ENCODE results near the gene KSR1. TPM values are rescaled to one million over a fixed set of nuclear protein-coding genes. Genes with fewer than 3 reads are reported as not detected.
A peak's percentile ranks its signal among the peaks of the same experiment; 100 is the strongest.

The KSR1 gene
- total RNA-seq, 6 experiments from 2014 or later: 5.9 to 12.9 (median 8.7) TPM

DNA sequence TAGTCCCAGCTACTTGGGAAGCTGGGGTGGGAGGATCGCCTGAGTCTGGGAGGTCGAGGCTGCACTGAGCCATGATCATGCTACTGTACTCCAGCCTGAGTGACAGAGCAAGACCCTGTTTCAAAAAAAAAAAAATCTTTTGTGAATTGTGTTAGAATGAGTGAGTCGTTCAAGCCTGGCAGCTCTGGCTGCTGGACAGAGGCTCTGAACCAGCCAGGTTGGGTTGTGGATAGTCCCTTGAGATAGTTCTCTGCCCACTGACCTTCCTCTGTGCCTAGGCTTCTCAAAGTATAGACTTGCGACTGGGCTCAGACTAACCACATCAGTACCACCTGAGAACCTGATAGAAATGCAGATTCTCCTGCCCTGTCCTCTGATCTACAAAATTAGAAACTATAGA is 2.2 kb upstream of the KSR1 start:
- Histone ChIP-seq H3K27ac (no peak overlapping the region), H3K4me1 (peaks cover 0 to 7% (median 0%) of the 10 kb centered on the region in 4 donors), H3K36me3 (no peaks in the 10 kb centered on the region), H3K4me3 (no peak overlapping the region), H3K27me3 (no peaks in the 10 kb centered on the region), H3K9me3 (no peaks in the 10 kb centered on the region)
- ATAC-seq: no peak
- TF ChIP-seq, protein P1, sequence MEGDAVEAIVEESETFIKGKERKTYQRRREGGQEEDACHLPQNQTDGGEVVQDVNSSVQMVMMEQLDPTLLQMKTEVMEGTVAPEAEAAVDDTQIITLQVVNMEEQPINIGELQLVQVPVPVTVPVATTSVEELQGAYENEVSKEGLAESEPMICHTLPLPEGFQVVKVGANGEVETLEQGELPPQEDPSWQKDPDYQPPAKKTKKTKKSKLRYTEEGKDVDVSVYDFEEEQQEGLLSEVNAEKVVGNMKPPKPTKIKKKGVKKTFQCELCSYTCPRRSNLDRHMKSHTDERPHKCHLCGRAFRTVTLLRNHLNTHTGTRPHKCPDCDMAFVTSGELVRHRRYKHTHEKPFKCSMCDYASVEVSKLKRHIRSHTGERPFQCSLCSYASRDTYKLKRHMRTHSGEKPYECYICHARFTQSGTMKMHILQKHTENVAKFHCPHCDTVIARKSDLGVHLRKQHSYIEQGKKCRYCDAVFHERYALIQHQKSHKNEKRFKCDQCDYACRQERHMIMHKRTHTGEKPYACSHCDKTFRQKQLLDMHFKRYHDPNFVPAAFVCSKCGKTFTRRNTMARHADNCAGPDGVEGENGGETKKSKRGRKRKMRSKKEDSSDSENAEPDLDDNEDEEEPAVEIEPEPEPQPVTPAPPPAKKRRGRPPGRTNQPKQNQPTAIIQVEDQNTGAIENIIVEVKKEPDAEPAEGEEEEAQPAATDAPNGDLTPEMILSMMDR (IDR thresholded peaks at IDR 0.05): no peak
- TF ChIP-seq POLR2A (IDR thresholded peaks at IDR 0.05): no peak
- intact Hi-C loops (cut with DNase I): no loop called here
- no peak for DNase-seq
- WGBS (ENCODE audit: insufficient coverage, low coverage, low lambda C conversion rate, missing lambda C conversion rate): 77% methylated on average over 3 of the region's 4 CpGs

DNA sequence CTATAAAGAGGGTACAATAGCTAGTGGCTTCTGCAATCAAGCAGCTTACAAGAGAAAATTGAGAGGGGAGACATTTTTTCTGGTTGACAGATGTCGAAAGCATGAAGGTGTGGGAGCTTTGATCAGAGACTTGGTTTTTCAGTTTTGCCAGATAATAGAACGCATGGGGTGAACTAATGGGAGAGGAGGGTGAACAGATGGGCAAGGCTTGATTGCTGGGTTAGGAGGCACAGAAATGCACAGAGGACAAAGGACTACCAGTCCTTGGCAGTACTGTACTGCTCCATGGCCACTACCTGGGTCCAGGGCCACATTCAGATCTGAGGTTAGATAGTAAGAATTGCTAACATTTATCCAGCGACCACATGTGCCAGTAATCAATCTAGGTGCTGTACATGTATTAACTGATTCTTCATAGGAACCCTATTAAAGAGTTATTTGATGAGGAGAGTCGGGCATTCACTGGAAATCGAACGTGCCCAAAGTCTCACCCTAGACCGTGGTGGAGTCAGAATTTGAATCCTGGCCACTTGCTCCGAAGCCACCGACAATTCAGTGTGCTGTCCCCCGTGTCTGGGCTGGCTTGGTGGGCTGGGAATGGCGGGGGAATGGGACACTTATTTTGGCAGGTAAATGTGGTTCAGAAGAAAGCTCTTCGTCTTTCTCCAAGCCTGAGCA is 873 bp upstream of the KSR1 start:
- no peaks in the 10 kb centered on the region for H3K9me3 ChIP-seq
- intact Hi-C loops (cut with DNase I): no loop called here
- H3K27me3 ChIP-seq: no peaks in the 10 kb centered on the region
- peak overlapping the region; percentile 75 to 77 (median 75) for H3K4me3 ChIP-seq
- 28% methylated on average over 10 of the region's 12 CpGs for WGBS (ENCODE audit: insufficient coverage, low coverage, low lambda C conversion rate, missing lambda C conversion rate)
- DNase-seq (no peak), ATAC-seq (no peak)
- no peaks in the 10 kb centered on the region for H3K36me3 ChIP-seq
- H3K27ac ChIP-seq: peak overlapping the region in 1 of 3 donors; percentile 47
- peaks cover 0 to 15% (median 5%) of the 10 kb centered on the region in 4 donors for H3K4me1 ChIP-seq
- TF ChIP-seq, protein P1 (IDR thresholded peaks at IDR 0.05): no peak
- no peak for TF ChIP-seq POLR2A (IDR thresholded peaks at IDR 0.05)

DNA sequence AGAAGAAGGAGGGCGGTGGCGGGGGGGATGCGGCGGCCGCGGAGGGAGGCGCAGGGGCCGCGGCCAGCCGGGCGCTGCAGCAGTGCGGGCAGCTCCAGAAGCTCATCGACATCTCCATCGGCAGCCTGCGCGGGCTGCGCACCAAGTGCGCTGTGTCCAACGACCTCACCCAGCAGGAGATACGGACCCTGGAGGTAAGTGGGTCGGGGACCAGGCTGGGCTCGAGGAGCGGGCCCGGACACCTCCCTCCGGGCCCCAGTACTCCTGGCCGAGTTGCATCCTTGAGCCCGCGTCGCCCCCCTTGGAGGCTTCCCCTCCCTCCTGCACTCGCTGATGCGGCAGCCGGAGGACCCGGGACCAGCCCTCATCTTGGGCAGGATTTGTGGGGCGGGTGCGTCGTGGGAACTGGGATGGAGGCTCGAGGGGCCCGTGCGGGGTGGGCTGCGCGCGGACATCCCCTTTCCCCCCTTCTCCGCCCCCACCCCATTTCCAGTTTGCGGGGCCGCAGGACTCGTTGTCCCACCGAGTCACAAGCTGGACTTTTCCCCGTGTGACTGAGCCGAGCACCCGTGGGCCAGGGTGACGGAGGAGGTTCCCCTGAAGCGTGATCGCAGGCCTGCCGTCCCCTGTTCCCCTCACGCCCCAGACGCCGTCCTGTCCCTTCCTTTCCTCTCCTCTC is 572 bp downstream of the KSR1 start:
- peak in 2 of 3 donors; percentile 36 to 61 for DNase-seq
- intact Hi-C loops (cut with DNase I): no loop called here
- Histone ChIP-seq H3K27ac (peak overlapping the region; percentile 36 to 47 (median 40)), H3K4me3 (peak overlapping the region; percentile 75 to 77 (median 75)), H3K27me3 (no peaks in the 10 kb centered on the region), H3K9me3 (no peaks in the 10 kb centered on the region), H3K36me3 (no peaks in the 10 kb centered on the region), H3K4me1 (peaks cover 0 to 22% (median 8%) of the 10 kb centered on the region in 4 donors)
- no peak for ATAC-seq
- 1% methylated on average over 23 of the region's 57 CpGs for WGBS (ENCODE audit: insufficient coverage, low coverage, low lambda C conversion rate, missing lambda C conversion rate)
- TF ChIP-seq POLR2A (IDR thresholded peaks at IDR 0.05): no peak
- TF ChIP-seq, protein P1 (IDR thresholded peaks at IDR 0.05): no peak

DNA sequence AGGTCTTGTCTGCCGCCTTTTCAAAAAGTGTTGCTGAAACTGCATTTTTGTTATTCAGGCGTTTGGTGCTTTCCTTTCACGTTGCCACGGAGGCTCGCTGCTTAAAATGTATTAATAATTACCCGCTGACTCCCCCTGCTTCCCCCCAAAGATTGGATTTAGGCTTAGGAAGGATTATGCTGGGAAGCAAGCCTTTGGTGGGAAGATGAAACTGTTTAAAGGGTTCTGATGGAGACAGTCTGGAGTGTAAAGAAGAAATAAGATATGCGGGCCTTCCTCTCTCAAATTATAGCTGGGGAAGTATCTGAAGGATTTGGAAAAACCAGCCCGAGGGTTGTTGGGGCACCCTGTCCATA is 1.1 kb downstream of the KSR1 start:
- H3K4me1 ChIP-seq: peaks cover 0 to 22% (median 8%) of the 10 kb centered on the region in 4 donors
- no peak for ATAC-seq
- TF ChIP-seq, protein P1 (IDR thresholded peaks at IDR 0.05): no peak
- TF ChIP-seq POLR2A (IDR thresholded peaks at IDR 0.05): no peak
- H3K9me3 ChIP-seq: no peaks in the 10 kb centered on the region
- 23% methylated on average over 8 of the region's 8 CpGs for WGBS (ENCODE audit: insufficient coverage, low coverage, low lambda C conversion rate, missing lambda C conversion rate)
- no peaks in the 10 kb centered on the region for H3K27me3 ChIP-seq
- DNase-seq: no peak
- peak overlapping the region; percentile 75 to 77 (median 75) for H3K4me3 ChIP-seq
- intact Hi-C loops (cut with DNase I): no loop called here
- no peak overlapping the region for H3K27ac ChIP-seq
- H3K36me3 ChIP-seq: no peaks in the 10 kb centered on the region
